Activated CD4-positive, alpha-beta T cell treated with anti-CD3 and anti-CD28 coated beads, Interleukin-2, amount 50 U/mL, for 1 hour (primary cell): ENCODE measurements around the gene ASPN.

ENCODE experiments used
- DNase-seq: peaks from one replicate; pipeline ENCODE4 v3.0.0-alpha.2; 2020

Gene ASPN

DNA sequence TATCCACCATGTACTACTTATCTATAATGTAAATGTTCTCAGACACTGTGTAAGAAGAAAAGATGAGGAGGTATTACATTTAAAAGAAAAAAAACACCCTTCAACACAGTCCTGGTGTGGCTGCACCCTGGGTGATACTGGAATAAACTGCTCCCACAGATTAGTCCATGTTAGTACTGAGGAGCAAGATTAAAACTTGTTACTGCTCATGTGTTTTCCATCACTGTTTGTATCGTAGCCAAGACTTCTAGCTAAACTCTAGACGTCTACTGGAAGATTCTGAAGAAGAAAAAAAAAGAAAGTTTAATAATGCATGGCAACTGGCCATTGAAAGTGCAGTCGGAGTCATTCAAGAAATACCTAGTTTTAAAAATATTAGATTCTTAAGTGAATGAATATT lies at the start of gene ASPN:
Gene ASPN (minus strand): TSS at position 178 of the 400 bp plus-strand sequence.
- no peak for DNase-seq

DNA sequence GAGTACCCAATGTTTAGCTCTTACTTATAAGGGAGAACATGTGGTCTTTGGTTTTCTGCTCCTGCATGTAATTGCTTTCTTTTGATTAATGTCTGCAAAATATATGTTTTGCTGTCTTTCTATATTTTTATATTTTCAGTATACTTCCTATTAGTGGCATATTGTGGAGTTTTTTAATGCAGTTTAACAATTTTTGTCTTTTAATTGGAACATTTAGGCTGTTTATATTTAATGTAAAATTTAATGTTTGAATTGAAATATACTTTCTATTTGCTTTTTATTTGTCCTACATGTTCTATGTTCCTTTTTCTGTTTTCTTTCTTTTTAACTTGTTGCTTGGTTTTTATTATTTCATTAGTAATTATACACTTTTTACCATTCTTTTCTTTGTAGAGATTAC lies 48.6 kb upstream of the ASPN start:
- no peak for DNase-seq

DNA sequence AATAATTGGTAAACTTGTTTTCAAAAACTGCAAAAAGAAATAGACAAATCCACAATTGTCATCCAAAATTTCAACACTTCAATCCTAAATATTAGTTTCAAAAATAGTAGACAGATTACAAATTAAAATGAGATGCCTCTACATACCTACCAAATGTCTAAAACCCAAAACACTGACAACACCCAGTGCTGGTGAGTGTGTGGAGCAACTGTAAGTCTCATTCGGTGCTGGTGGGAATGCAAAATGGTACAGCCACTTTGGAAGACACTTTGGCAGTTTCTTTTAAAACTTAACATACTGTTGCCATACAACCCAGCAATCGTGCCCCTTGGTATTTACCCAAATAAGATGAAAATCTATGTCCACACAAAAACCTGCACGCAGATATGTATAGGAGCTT lies 46.8 kb upstream of the ASPN start:
- DNase-seq = no peak

DNA sequence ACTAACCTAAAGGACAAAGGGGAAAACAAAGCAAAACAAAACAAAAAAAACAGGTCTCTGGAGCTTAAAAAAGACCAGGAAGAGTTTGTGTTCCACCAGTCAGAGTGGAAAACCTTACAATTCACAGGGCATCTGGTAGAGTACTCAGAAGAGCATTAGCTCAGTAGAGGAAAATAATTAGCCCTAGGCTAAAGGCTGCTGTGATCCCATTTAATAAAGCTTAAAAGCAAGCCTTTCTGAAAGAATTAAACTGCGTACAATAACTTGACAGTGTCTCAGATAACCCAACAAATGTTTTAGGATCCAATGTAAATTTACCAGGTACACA lies 46.2 kb upstream of the ASPN start:
- no peak for DNase-seq

DNA sequence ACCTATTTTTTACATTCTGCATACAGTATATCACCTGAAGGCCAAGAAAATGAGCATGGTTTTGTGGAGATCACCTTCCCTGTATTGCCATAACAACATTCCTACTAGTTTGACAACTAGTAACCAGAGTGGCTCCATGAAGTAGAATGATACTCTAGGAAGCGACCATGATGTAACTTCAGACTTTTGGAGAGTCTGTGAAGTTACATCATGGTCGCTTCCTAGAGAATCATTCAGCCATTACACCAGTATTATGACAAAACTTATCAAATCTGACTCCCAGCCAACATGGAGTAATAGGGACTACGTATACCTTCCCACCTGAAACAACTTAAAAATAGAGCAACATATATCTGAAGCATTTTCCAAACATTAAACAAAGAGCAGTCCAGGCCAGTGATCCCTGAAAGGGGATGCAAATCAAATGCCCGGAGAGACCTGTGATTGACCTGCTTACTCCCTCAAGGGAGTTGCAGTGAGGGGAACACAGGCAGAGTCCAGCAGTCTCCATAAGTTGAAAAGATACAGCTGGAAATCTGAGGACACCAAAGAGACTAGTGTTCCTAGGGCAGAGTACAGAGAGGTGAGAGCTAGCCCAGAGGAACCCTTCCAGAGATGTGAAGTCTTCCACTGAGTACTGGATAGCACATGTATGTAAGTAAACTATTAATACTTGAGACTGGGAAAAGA lies 45.7 kb upstream of the ASPN start:
- DNase-seq = no peak

DNA sequence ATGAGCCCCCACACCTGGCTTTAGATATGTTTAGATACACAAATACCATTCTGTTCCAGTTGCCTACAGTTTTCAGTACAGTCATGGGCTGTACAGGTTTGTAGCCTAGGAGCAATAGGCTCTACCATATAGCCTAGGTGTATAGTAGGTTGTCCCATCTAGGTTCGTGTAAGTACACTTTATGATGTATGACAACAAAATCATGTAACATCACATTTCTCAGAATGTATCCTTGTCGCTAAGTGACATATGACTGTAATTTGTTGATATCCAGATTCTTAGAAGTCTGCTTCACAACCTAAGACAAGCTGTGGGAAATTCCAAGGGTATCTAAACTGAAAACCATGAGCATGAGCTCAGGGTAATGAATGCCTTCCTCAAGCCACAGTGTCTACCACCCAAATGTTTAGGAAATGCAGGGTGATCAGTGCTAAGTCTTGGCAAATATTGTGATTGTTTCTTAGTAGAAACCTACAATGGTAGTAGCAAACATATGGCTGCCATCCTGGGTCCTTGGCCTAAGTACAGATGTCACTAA lies 45.1 kb upstream of the ASPN start:
- no peak for DNase-seq

DNA sequence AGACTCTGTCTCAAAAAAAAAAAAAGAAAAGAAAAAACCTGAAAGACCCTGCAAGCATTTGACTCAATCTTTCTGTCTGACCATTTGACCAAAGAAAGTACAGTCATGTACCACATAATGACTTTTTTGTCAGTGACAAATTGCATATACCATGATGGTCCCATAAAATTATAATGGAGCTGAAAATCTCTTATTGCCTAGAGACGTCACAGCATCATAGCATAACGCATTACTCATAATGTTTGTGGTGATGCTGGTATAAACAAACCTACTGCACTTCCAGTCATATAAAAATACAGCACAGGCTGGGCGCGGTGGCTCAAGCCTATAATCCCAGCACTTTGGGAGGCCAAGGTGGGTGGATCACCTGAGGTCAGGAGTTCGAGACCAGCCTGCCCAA lies 43.0 kb upstream of the ASPN start:
- DNase-seq = no peak

DNA sequence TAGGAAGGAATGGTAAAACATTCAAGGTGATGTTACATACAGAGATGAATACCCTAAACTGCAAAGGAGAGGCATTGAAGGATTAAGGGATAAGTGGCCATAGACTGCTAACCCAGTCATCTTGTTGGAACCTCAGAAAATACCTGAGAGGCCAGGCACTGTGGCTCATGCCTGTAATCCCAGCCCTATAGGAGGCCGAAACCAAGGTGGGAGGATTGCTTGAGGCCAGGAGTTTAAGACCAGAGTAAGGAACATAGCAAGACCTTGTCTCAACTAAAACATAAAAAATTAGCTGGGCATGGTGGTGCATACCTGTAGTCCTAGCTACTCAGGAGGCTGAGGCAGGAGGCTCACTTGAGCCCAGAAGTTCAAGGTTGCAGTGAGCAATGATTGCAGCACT lies 42.6 kb upstream of the ASPN start:
- no peak for DNase-seq

DNA sequence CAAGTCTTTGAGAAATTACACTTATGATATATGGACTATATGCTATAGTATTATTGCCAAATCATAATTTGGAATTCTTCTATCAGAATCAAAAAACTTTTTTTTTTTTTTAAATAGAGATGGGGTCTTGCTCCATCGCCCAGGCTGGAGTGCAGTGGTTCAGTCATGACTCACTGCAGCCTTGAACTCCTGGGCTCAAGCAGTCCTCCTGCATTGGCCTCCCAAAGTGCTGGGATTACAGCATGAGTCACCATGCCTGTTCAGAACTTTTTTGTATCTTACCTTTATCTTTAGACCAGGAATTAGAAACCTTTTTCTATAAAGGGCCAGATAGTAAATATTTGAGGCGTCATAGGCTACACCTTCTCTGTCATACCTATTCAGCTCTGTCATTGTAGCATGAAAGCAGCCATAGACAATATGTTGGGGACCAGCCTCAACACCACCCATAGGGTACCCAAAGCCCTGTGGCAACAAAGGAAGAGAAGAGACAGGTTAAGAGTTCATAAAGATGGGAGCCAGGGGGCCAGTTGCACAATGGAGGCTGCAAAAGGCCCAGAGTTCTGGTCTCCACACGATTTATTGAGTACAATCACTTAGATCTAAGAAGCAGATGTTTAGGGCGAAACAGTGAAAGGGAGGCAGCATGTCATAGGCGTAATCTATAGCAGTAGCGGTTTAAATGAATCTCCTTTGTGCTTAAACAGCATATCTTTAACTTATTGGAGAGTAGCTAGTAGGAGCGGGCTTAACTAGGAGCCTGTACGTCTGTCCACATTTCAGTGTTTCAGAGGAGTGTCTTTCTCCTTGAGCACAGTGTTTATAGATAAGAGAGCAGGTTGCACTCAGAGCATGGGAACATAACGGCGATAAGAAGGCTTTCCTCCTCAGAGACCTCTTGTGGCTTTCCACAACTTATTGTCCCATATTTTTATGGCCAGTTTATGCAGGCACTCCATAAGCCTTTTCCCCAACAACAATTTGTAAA lies 41.0 kb upstream of the ASPN start:
- DNase-seq = no peak

DNA sequence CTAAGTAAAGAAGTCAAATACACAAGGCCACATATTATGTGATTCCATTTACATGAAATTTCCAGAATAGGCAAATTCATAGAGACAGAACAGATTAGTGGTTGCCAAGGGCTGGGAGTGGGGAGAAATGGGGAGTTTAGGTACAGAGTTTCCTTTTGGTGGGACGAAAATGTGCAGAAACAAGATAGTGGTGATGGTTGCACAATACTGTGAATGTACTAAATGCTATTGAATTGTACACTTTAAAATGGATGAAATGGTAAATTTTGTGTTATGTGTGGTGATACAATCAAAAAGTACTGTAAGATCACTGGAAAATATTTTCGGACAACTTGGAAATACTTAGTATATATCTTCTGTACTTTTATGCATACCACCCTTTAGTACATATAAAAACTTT lies 38.5 kb upstream of the ASPN start:
- DNase-seq = no peak

DNA sequence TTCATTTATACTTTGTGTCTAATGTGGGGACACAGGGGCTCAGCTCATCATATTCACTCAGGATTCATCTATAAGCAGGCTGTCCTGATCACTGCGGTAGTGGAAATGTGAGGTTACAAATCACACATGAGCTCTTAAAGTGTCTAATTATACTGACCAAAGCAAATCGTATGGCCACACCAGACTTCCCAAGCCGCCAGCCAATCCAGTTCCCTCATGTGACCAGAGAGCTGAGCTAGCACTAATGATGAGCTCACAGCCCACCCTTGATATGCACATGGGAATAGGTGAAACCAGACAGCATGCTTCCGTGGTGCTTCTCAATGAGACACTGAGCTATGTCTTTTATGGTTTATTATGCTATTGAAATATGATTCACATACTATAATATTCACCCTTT lies 35.9 kb upstream of the ASPN start:
- no peak for DNase-seq

DNA sequence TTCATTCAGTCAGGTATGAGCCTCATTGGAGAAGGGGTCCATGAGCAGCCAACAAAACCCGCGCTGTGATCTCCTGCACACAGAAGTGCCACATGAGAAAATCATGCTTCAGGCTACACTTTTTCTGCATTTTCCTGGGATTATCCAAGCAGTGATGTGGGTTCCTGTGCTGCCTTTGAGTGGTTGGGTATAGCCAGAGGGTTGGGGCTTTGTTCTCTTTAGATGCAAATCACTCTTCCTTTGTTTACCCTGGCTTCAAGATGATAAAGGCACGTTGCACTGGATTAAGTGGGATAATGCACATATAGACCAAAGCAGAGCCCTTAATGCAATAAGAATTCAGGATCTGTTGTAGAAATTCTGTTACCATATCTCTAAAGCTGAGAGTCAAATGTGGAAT lies 34.7 kb upstream of the ASPN start:
- no peak for DNase-seq

DNA sequence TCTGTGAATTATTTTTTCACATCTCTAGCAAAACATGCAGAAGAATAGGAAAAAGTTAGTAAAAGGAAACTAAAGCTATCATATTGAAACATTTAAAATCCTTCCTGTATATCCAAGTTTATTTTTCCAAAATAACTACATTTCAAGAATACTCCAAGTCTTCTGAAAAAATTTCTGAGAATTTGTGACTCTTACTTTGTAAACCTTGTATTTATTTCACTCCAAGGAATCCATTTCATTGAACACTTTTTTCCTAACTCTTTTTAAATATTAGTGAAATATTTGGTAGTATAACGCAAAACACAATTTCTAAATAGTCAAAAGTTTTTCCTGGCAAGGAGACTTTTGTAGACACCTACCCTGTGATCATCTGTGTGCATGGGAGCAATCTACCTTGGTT lies 34.2 kb upstream of the ASPN start:
- no peak for DNase-seq

DNA sequence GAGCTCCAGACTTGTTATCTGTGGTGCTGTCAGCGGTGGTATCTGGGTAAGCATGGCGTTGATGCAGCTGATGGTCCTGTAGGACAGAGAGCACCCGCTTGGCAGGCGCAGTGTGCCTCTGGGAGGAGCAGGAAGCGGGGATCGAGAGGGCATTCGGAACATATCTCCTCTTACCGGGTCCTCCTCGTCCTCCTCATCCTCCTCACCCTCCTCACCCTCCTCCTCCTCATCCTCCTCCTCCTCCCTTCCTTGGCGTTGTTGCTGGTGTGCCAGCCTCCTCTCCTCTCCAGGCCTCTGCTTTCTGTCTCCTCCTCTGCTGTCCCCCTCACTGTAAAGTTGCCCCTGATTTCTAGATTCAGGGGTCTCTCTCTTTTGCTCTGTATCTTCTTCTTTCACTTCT lies 32.3 kb upstream of the ASPN start:
- DNase-seq = no peak

DNA sequence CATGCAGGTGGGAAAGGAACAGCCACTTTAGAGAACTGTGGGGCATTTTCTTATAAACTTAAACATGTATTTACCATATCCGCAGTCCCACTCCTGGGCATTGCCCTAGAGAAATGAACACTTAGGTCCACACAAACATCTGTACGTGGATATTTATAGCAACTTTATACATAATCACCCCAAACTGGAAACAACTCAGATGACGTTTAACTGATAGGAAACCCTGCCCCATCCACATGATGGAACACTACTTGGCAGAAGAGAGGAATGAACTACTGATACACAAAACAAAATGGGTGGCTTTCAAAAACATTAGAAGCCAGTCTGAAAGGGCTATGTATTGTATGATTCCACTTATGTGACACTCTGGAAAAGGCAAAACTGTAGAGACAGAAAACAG lies 31.0 kb upstream of the ASPN start:
- no peak for DNase-seq

DNA sequence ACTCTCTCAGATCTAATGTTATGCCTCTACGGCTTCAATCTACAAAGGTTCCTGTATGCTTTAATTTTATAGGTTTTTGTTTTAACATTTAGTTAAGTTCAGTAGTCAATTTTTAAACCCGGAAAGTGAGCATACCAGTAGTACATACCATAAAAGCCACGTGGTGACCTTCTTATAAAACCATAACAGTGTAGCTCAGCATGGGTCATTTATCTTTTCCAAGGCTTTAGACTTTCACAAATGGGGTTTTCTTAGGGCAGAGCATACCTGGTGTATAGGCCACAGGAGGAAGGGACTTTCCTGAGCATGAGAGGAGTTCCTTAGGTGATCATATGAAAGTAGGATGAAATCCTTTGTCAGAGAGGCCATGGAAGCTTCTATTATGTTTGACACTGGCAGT lies 30.3 kb upstream of the ASPN start:
- no peak for DNase-seq

DNA sequence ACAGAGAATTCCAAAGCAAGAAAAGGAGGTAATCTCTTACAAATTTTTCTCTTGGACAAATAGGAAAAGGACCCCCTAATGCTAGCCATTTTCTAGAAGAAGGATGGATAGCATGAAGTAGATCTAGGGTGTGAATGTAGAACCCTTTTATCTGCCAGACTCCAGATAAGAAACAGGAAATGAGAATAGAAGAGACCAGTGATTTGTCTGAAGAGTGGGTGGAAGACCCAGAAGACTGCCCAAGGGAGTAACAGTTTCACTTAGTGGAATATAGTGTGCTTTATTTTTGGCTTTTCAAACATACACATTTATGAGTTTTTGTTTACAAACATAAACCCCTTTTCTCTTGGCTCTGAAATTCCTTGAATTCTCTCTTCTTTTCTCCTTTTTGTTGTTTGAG lies 28.4 kb upstream of the ASPN start:
- no peak for DNase-seq

DNA sequence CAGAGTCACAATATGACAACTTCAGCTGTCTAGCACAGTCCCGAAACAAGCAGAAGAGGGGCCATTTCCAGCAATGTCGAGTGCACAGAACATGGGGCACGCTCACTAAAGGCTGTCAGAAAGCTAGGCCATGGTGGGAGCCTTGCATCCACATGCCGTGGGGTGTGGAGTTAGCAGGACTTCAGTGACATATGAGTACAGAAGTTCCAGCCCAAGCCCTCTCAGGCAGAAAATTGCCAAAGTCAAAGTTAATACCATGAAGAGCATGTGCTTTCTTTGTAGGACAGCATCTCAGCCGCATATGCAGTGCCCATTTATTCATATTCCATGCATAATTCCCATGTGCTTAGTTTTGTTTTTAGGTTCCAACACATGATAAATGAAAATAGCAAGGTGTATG lies 26.7 kb upstream of the ASPN start:
- no peak for DNase-seq

DNA sequence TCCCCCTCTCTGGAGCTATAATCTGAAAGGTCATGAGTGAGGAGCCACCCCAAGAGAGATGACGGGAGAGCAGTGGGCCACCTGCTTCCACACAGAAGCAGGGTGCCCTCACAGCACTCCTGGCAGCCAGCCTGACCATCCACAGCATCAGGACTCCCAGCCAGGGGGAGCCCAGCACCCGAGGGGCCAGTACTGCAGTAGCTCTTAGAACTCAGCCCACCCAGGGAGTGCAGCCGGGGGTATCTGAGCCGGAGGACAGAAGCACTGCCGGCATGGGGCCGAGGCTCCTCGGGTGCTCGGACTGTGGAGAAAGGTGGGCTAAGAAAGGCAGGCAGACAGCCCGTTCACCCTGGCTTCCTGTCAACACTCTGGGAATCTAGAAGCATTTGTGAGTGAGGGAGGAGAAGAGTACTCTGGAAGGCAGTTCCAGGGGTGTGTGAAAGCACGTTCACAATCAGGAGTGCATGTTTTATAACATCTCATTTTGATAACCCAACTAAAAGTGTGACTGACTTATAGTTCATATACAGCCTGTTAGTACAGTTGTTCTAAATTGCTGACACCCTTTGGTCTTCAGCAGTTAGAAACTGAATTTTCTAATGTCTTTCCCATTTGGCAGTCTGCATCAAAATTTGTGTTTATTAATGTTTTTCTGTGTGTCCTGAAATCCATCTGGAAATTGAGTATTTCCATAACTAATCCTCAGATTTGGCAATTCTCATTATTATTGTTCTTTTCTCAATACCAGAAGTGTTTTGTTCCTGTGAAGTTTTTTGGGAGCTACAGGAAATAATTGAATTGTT lies 25.9 kb upstream of the ASPN start:
- no peak for DNase-seq

DNA sequence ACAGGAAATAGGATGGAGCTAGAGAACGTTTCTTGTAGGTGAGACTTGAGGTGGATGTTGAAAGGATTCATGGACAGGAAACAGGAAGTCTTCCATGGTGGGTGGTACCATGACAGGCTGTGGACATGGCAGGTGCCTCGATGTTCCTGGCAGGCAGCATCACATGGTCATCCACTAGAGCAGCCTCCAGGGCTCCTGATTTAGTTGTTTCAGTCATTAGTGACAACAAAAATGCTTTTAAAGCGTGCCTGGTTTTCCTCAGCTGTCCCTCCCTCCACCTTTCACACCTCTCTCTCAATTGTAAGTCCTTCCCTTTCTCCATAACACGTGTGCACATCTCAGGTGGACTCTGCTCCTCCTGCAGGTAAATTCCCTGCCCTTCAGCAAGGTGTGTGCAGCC lies 25.2 kb upstream of the ASPN start:
- no peak for DNase-seq

DNA sequence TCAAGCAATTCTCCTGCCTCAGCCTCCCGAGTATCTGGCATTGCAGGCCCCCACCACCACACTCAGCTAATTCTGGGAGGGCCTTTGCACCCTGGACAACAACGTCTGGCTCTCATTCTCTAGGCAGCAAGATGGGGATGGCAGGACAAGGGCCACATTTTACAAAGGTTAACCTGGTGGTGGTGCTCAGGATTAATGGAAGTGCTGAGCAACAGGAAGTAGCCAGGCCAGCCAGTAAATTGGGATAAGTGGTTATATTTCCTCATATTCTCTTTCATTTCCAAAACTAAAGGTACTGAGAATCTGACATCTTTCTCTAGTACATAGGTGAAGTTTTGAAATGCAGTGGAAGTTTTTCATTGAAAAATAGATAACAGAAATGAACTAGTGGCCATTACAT lies 24.7 kb upstream of the ASPN start:
- no peak for DNase-seq

DNA sequence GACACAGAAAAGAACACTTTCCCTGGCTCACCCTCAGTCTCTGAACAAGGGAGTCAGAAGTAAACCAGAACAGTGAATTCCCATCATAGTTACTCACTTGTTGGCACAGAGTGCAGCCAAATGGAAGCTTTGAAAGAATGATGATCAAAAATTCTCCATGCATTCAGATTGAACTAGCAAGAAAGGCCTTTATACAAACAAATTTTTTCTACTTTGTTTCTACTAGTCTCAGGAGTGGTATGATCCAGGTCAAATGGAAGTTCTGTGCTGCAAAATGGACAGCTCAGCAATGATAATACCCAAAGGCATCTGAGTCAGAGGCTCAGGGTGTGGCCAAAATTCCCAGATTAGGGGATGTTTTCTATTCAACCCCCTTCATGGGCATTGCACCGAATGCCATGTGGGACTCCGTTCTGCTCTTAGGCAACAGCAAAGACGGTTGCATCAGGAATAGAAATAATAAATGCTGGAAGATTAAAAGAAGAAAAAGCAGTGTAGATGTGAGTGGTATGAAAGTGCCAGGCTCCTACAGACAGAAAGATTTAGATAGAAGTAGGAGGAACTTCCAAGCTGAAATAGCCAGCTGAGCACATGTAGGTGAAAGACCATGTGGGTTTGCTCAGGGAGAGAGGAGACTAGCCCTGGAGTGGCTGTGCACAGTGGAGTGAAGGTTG lies 24.0 kb upstream of the ASPN start:
- DNase-seq = no peak

DNA sequence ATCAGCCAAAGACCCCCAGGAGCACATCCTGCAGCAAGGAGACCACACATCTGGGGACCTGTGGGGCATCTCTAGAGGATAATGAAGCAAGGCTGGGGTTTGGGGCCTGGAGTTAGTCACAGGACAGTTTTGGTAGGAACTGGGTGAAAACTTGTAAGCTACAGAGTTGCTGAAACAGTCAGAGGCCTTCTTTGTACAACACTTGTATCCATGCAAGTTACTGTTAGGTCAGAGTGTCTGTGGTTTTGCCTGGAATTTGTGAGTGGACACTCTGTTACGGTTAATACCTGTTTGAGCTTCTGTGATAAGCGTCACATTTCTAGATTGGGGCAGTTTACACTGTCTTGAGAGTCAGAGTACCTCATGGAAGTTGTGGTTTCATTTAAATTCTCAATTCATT lies 22.6 kb upstream of the ASPN start:
- DNase-seq = no peak
